HFFc6 (cell line): ENCODE results near the gene SYNGR4. TPM values are rescaled to one million over a fixed set of nuclear protein-coding genes. Genes with fewer than 3 reads are reported as not detected.

Experiments
- DNase-seq: peaks from one replicate; pipeline ENCODE4 v3.0.0-alpha.2; 2018
- H3K27ac Mint-ChIP-seq: 2 replicates; pipeline ENCODE4 v1.8.0; 2020; ENCODE audit warnings: mild to moderate bottlenecking, mixed read lengths
- H3K27me3 Mint-ChIP-seq: 2 replicates; pipeline ENCODE4 v1.8.0; 2021; ENCODE audit warnings: mild to moderate bottlenecking, moderate library complexity, mixed read lengths; ENCODE audit not compliant: insufficient read depth
- H3K36me3 Mint-ChIP-seq: 2 replicates; pipeline ENCODE4 v1.8.0; 2021; ENCODE audit warnings: low read depth, mixed read lengths
- H3K4me1 Mint-ChIP-seq: 2 replicates; pipeline ENCODE4 v1.8.0; 2020; ENCODE audit warnings: low read depth, mixed read lengths
- H3K4me3 Mint-ChIP-seq: 2 replicates; pipeline ENCODE4 v1.8.0; 2020; ENCODE audit warnings: mild to moderate bottlenecking, moderate library complexity, mixed read lengths
- H3K9me3 Mint-ChIP-seq: 2 replicates; pipeline ENCODE4 v1.8.0; 2020; ENCODE audit warnings: mild to moderate bottlenecking, mixed read lengths
- CTCF ChIP-seq: fragments of 200-600 bp; sonication (generic); IDR thresholded peaks from 2 replicates; pipeline ENCODE4 v1.5.0; 2021; ENCODE audit warnings: antibody characterized with exemption, mild to moderate bottlenecking
- total RNA-seq, 6 experiments: library from RNA; stranded (reverse); fragmentation: NEBNext Ultra II Directional; extraction: Animal tissue kit (Norgen Biotek cat#: 25700); gene quantifications; 2 replicates in 1 of 6; 3 replicates in 5 of 6; pipeline ENCODE4 v1.2.3, GENCODE V29; 2021

SYNGR4 gene
- total RNA-seq, 6 experiments from 2014 or later: not detected

GRCh38 chr19:48397263-48398101 is 33.3 kb downstream of the SYNGR4 start:
- peaks cover 10% of the 10 kb centered on the region for H3K9me3 Mint-ChIP-seq
- peak overlapping the region; percentile 82 for H3K27ac Mint-ChIP-seq
- H3K4me3 Mint-ChIP-seq: peak overlapping the region; percentile 85
- no peak for DNase-seq
- H3K27me3 Mint-ChIP-seq: peaks cover 33% of the 10 kb centered on the region
- peaks cover 6% of the 10 kb centered on the region for H3K36me3 Mint-ChIP-seq
- TF ChIP-seq CTCF: no peak
- peaks cover 35% of the 10 kb centered on the region for H3K4me1 Mint-ChIP-seq

- peaks cover 6% of the 10 kb centered on the region for H3K36me3 Mint-ChIP-seq
- H3K4me1 Mint-ChIP-seq: peaks cover 35% of the 10 kb centered on the region
- H3K27ac Mint-ChIP-seq: peak overlapping the region; percentile 82
- peaks cover 33% of the 10 kb centered on the region for H3K27me3 Mint-ChIP-seq
- TF ChIP-seq CTCF: no peak
- peaks cover 10% of the 10 kb centered on the region for H3K9me3 Mint-ChIP-seq
- DNase-seq: no peak
- peak overlapping the region; percentile 85 for H3K4me3 Mint-ChIP-seq
These were observed 33.9 kb downstream of the SYNGR4 start for GRCh38 chr19:48398102-48398374.

DNA sequence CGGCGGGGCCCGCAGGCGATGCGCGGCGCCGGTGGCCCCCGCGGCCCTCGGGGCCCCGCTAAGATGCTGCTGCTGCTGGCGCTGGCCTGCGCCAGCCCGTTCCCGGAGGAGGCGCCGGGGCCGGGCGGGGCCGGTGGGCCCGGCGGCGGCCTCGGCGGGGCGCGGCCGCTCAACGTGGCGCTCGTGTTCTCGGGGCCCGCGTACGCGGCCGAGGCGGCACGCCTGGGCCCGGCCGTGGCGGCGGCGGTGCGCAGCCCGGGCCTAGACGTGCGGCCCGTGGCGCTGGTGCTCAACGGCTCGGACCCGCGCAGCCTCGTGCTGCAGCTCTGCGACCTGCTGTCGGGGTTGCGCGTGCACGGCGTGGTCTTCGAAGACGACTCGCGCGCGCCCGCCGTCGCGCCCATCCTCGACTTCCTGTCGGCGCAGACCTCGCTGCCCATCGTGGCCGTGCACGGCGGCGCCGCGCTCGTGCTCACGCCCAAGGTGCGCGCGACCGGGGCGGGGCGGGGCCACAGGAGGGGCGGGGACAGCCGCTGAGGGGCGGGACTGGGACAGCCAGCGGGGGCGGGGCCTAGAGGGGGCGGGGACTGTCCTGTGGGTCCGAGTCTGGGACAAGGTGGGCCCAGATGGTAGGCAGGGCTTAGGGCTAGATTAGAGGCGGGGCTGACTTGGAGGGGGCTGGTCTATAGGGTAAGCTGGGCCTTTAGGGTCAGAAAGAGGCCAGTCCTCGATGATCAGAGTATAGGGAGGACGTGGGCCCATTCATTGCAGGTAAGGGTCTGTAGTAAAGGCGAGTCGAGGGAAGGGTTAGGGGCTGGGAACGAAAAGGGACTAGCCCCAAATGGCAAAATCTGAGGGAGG is 34.4 kb downstream of the SYNGR4 start:
- Mint-ChIP-seq H3K27ac (peak overlapping the region; percentile 82), H3K4me1 (peaks cover 39% of the 10 kb centered on the region), H3K27me3 (peaks cover 33% of the 10 kb centered on the region), H3K36me3 (peaks cover 6% of the 10 kb centered on the region), H3K9me3 (peaks cover 10% of the 10 kb centered on the region), H3K4me3 (peak overlapping the region; percentile 85; the same call in 1 of the 2 replicates)
- TF ChIP-seq CTCF: no peak
- peak; percentile 56 for DNase-seq

- H3K36me3 Mint-ChIP-seq: peaks cover 6% of the 10 kb centered on the region
- peaks cover 10% of the 10 kb centered on the region for H3K9me3 Mint-ChIP-seq
- no peak for TF ChIP-seq CTCF
- peak overlapping the region; percentile 79 for H3K27ac Mint-ChIP-seq
- peaks cover 32% of the 10 kb centered on the region for H3K4me1 Mint-ChIP-seq
- H3K4me3 Mint-ChIP-seq: peak overlapping the region; percentile 82
- peaks cover 22% of the 10 kb centered on the region for H3K27me3 Mint-ChIP-seq
- DNase-seq: peak; percentile 77
These were observed 36.0 kb downstream of the SYNGR4 start for GRCh38 chr19:48400018-48400742.

DNA sequence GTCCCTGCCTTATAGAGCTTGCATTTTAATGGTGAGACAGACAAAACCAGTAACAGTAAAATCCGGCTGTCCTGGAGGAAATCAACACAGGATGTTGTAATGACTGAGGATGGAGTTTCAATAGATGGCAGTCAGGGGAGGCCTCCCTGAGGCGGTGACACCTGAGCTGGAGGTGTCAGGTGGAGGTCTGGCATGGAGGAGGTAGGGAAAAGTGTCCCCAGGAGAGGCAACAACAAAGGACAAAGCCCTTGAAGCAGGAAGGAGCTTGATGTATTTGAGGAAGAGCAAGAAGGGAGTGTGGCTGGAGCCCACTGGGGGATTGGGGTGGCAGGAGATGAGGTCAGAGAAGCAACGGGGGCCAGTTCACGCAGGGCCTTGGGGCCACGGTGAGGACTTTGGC is 37.1 kb downstream of the SYNGR4 start:
- peaks cover 38% of the 10 kb centered on the region for H3K4me1 Mint-ChIP-seq
- peaks cover 14% of the 10 kb centered on the region for H3K27me3 Mint-ChIP-seq
- H3K27ac Mint-ChIP-seq: no peak overlapping the region
- peaks cover 13% of the 10 kb centered on the region for H3K36me3 Mint-ChIP-seq
- no peak overlapping the region for H3K4me3 Mint-ChIP-seq
- no peak for DNase-seq
- H3K9me3 Mint-ChIP-seq: peaks cover 10% of the 10 kb centered on the region
- no peak for TF ChIP-seq CTCF
